Activated T-helper 1 cell treated with anti-CD3 and anti-CD28 coated beads, Interleukin-12 subunit alpha, Interleukin-12 subunit beta, Interleukin-2, Interleukin-4 antibody, amounts not matched to agents 30 ng/mL and 10 ng/mL and 1 ng/mL, durations not matched to agents 14 hours and 24 hours and 36 hours (primary cell): Measurements from ENCODE around the gene CACNB1. TPM values are rescaled to one million over a fixed set of nuclear protein-coding genes. Genes with fewer than 3 reads are reported as not detected.
A peak's percentile ranks its signal among the peaks of the same experiment; 100 is the strongest.

Experiments used
- DNase-seq: peaks from one replicate; pipeline ENCODE4 v3.0.0; 2021; ENCODE audit warnings: low spot score
- H3K27ac Mint-ChIP-seq: one replicate; pipeline ENCODE4 v1.8.0; 2021; ENCODE audit warnings: mild to moderate bottlenecking, mixed read lengths
- H3K27me3 Mint-ChIP-seq: one replicate; pipeline ENCODE4 v1.8.0; 2022; ENCODE audit warnings: mild to moderate bottlenecking, moderate library complexity, mixed read lengths; ENCODE audit not compliant: insufficient read depth
- H3K36me3 Mint-ChIP-seq: one replicate; pipeline ENCODE4 v1.8.0; 2021; ENCODE audit warnings: low read depth, mixed read lengths
- H3K4me1 Mint-ChIP-seq: one replicate; pipeline ENCODE4 v1.8.0; 2021; ENCODE audit warnings: low read depth, mixed read lengths
- H3K4me3 Mint-ChIP-seq: one replicate; pipeline ENCODE4 v1.8.0; 2021; ENCODE audit warnings: mild to moderate bottlenecking, moderate library complexity, mixed read lengths
- H3K9me3 Mint-ChIP-seq: one replicate; pipeline ENCODE4 v1.8.0; 2021; ENCODE audit warnings: mixed read lengths
- intact Hi-C: fragments of 100-400 bp; cut with micrococcal nuclease; formaldehyde crosslinking; loops from one replicate; pipeline ENCODE4 v1.15.1; 2024
- total RNA-seq: library from RNA; stranded (reverse); gene quantifications from 2 replicates; pipeline ENCODE4 v1.2.3, GENCODE V29; 2022

Gene CACNB1
- total RNA-seq, 1 donor from 2014 or later: 21.8 TPM

DNA sequence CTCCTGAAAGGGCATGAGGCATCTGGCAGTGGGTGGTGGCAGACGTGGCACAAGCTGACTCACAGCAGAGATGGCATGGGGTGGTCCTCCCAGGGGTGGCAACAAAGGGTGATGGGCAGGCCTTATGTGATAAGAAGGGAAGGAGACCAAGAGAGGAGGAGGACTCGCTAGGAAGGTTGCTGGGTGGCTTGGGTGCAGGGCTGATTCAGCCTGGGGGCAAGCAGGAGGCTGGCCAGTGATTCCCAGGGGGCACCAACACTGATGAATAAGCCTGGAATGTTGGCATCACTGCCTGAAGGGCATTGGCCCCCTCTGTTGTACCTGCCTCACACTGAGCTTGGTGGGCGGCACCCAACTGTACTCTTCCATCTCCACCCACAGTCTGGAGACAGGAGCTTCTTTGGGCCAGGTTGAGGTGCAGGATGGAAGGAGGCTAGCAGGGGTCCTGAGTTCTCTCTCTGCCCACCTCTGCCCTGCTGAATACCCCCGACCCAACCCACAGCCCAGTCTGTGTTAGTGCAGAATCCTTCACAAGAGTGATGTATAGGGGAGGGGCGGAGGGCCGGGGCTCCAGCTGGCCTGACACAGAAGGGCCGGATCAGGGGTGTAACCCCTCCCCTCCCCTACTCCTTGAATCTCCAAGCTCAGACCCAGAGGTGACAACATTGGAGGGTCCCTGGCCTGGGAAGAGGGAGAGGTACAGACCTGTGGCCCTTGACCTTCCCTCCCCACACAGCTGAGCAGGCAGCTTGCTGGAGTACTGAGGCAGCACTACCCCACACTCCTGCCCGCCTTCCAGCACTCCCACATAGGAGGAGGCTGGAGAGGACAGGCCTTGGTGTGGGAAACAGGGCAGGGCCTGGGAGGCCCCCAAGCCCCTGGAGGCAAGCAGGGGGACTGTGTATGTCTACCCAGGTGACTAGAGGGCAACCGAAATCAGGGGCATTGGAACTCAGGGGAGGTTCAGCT is 25.7 kb upstream of the CACNB1 start:
- intact Hi-C loops: no loop called here
- Mint-ChIP-seq H3K4me3 (no peak overlapping the region), H3K27me3 (peaks cover 47% of the 10 kb centered on the region), H3K9me3 (no peaks in the 10 kb centered on the region), H3K4me1 (peaks cover 5% of the 10 kb centered on the region), H3K36me3 (no peaks in the 10 kb centered on the region), H3K27ac (no peak overlapping the region)
- no peak for DNase-seq

DNA sequence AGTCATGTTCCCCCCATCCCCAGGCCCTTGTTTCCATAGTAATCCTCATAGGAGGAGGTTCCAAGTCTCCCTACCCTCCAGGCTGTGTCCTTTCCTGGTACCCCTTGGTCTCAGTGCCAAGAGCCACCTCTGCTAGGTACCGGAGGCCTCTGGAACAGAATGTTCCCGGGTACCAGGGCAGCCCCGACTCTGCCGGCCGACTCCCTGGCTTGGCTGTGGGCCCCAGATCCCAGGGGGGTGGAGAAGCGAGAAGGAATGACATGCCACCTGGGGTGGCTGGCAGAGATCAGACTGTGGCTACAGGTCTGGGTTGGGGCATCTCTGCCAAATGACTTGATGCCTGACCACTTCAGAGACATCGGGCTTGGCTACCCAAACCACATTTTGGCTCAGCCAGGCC is 24.7 kb upstream of the CACNB1 start:
- intact Hi-C loops: no loop called here
- no peak for DNase-seq
- H3K27me3 Mint-ChIP-seq: peaks cover 49% of the 10 kb centered on the region
- H3K4me3 Mint-ChIP-seq: no peak overlapping the region
- no peak overlapping the region for H3K27ac Mint-ChIP-seq
- H3K36me3 Mint-ChIP-seq: no peaks in the 10 kb centered on the region
- H3K4me1 Mint-ChIP-seq: peaks cover 5% of the 10 kb centered on the region
- H3K9me3 Mint-ChIP-seq: no peaks in the 10 kb centered on the region

DNA sequence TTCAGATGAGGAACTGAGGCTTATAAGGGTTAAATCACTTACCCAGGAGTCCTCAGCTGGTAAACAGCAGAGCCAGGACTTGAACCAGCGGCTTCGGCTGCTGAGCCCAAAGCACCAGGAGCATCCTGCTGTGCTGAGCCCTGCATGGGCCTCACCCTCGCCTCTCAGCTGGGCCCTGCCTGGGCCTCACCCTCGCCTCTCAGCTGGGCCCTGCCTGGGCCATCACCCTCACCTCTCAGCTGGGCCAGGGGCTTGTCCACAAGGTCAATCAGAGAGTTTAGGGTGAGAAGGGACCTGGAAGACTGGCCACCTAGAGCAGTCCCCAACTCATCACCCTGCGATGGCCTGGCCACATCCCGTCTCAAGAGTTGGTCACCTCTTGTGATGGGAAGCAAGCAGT is 24.1 kb upstream of the CACNB1 start:
- peaks cover 5% of the 10 kb centered on the region for H3K4me1 Mint-ChIP-seq
- no peaks in the 10 kb centered on the region for H3K9me3 Mint-ChIP-seq
- no peak overlapping the region for H3K27ac Mint-ChIP-seq
- no peak for DNase-seq
- H3K4me3 Mint-ChIP-seq: no peak overlapping the region
- intact Hi-C loops: no loop called here
- no peaks in the 10 kb centered on the region for H3K36me3 Mint-ChIP-seq
- peaks cover 49% of the 10 kb centered on the region for H3K27me3 Mint-ChIP-seq

DNA sequence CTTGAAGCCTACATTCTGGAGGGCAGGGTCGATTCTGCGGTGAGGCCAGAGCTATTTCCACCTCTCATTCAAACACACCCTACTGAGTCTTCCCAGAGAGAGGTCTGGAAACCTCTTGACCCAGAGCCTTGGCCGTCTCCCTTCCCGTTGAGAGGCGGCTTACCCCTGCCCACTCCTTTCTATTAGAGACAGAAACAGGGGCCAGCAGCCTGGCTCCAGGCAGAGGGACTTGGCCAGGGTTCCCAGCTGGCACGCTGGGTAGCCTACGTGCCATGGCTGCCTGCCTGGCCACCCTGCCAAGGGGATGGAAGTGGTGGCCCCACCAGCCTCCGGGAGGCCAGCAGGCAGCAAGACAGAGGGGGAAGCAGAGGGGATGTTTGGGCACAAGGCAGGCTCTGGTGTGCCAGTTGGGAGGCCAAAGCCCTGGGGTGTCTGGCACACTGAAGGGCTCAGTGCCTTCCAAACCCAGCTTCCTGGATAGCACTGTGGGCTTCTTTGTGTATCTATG is 22.2 kb upstream of the CACNB1 start:
- H3K27me3 Mint-ChIP-seq: peaks cover 48% of the 10 kb centered on the region
- intact Hi-C loops: no loop called here
- H3K36me3 Mint-ChIP-seq: no peaks in the 10 kb centered on the region
- H3K27ac Mint-ChIP-seq: no peak overlapping the region
- no peaks in the 10 kb centered on the region for H3K4me1 Mint-ChIP-seq
- no peak for DNase-seq
- no peak overlapping the region for H3K4me3 Mint-ChIP-seq
- H3K9me3 Mint-ChIP-seq: no peaks in the 10 kb centered on the region

DNA sequence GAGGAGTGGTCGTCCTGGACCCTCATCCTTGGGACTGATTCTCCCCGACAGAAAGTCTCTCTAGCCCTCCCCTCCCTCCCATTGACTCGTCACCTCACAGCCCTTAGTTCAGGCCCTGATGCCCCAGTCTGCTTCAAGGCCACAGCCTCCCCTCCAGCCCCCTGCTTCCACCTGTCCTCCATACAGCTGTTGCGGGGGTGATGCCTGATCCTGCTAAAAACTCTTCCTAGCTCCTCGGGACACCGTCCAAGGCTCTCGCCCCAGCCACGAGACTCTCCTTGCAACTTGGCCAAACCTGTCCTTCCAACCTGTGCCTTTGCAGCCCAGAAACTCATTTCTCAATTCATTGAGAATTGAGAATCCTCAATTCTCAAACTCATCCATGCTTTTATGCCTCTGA is 21.4 kb upstream of the CACNB1 start:
- intact Hi-C loops: no loop called here
- H3K9me3 Mint-ChIP-seq: no peaks in the 10 kb centered on the region
- no peak overlapping the region for H3K27ac Mint-ChIP-seq
- no peaks in the 10 kb centered on the region for H3K36me3 Mint-ChIP-seq
- no peaks in the 10 kb centered on the region for H3K4me1 Mint-ChIP-seq
- DNase-seq: no peak
- H3K27me3 Mint-ChIP-seq: peaks cover 43% of the 10 kb centered on the region
- no peak overlapping the region for H3K4me3 Mint-ChIP-seq

DNA sequence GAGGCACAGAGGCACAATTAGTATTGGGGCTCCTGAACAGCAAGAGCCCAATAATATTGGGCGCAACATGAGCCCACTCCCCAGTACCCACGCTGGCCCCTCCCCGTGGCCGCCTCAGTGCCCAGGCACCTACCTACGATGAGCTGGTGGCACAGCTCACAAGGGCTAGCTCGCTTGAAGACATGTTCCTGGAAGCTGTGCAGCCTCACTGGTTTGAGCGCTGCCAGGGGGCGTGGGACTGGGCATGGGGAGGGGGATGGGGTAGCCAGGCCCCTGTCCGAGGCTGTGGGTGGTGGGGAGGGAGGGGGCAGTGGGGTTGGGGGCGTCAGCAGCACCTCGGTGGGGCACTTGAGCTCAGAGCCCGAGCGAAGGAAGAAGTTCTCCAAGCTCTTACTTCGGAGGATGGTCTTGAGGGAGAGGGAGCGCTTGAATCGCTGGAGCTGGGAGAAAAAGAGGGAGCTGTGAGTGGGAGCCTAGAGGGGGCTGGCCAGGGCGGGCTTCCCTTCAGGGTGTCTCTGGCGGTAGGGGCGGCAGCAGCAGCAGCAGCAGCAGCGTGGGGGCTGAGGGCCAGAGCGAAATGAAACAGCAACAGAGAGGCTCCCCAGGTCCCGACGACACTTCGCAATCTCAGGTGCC is 20.4 kb upstream of the CACNB1 start:
- no peaks in the 10 kb centered on the region for H3K36me3 Mint-ChIP-seq
- H3K4me3 Mint-ChIP-seq: no peak overlapping the region
- no peaks in the 10 kb centered on the region for H3K9me3 Mint-ChIP-seq
- H3K27ac Mint-ChIP-seq: no peak overlapping the region
- no peaks in the 10 kb centered on the region for H3K4me1 Mint-ChIP-seq
- H3K27me3 Mint-ChIP-seq: peaks cover 35% of the 10 kb centered on the region
- intact Hi-C loops: no loop called here
- no peak for DNase-seq

DNA sequence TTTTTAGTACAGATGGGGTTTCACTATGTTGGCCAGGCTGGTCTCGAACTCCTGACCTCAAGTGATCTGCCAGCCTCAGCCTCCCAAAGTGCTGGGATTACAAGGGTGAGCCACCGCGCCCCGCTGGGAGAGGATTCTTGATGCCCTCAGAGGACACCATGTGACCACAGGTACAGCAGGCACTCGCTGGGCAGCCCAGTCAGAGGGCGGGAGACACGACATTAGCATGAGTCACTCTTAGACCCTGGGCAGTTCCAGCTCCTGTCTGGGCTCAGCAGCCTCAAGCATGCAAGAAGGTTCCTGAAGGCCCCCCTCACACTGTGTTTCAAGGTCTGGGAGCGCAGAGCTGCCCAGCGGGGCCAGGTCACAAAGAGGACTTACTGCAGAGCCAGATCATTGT is 16.4 kb upstream of the CACNB1 start:
- H3K36me3 Mint-ChIP-seq: no peaks in the 10 kb centered on the region
- H3K27me3 Mint-ChIP-seq: peaks cover 29% of the 10 kb centered on the region
- no peaks in the 10 kb centered on the region for H3K9me3 Mint-ChIP-seq
- no peak overlapping the region for H3K4me3 Mint-ChIP-seq
- intact Hi-C loops: no loop called here
- no peak for DNase-seq
- H3K4me1 Mint-ChIP-seq: peaks cover 8% of the 10 kb centered on the region
- no peak overlapping the region for H3K27ac Mint-ChIP-seq

DNA sequence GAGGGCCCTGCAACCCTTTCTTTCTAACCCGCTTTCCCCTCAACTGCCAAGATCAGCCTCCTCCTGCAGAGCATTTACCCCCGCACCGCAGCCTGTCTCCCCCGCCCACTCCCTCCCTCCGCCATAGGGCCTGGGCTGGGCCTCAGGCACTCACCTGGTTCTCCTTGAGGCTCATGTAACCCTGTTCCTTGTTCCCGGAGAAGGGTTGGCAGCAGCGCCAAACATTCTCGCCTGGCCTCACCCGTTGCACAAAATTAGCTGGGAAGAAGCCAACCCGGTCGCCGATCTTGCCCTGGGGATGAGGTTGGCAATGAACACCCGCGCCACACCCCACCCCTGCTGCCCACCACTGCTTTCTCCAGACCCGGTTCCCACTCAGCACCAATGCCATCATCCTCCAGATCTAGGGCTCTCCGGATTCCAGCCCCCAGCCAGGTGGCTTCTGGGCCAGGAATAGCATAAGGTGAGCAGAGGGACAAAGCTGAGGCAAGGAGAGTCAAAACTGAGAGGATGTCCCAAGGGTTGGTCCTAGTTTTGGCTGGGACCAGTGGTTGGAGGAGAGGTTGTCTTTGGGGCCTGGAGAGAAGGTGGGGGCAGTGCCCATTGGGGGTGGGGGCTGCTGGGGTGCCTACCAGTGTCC is 15.5 kb upstream of the CACNB1 start:
- intact Hi-C loops: no loop called here
- Mint-ChIP-seq H3K9me3 (no peaks in the 10 kb centered on the region), H3K4me1 (peaks cover 8% of the 10 kb centered on the region), H3K36me3 (no peaks in the 10 kb centered on the region), H3K27me3 (peaks cover 25% of the 10 kb centered on the region), H3K4me3 (no peak overlapping the region), H3K27ac (no peak overlapping the region)
- DNase-seq: no peak

DNA sequence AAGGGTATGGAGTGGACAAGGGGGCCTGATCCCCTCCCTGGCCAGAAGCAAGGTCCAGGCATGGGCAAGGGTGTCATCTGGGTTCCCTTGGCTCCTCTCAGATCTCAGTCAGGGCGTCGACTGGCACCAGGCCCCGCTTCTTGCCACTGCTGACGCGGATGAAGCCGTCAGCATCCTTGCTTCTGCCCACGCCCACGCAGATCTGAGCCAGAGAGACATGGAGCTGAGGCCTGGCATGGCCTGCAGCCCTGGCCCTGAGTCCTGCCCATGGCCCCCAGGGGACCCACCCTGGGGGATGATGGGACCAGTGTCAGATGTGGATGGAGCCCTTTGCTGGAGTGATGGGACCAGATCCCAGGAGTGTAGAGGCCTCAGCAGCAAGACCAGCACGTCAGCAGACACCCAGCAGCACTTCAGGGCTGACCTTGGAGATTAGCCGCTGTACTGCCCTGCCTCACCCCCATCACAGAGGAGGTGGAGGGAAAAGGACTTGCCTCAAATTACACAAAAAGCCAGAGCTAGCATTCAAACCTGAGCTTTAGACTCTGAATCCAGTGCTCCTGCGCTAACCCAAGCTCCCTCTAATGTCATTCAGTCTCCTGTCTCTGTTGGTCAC is 14.8 kb upstream of the CACNB1 start:
- Mint-ChIP-seq H3K36me3 (no peaks in the 10 kb centered on the region), H3K27ac (no peak overlapping the region), H3K9me3 (no peaks in the 10 kb centered on the region), H3K27me3 (peaks cover 21% of the 10 kb centered on the region), H3K4me1 (peaks cover 10% of the 10 kb centered on the region), H3K4me3 (no peak overlapping the region)
- DNase-seq: no peak
- intact Hi-C loops: no loop called here

DNA sequence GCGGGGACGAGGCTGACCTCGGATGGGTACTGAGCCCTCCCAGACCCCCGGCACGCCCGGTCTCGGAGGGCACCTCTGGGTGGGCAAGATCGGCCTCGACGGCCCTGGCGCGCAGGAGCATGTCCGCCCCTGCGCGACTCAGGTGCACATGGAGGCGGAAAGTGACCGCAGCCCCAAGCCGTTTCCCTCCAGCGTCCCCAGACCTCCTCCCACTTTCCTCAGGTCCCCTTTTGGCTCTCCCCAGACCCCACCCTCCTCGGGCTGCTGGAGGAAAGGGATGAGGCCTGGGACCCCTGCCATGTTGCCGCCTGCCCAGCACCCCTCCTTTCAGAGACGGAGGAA is 12.6 kb upstream of the CACNB1 start:
- H3K27me3 Mint-ChIP-seq: peaks cover 12% of the 10 kb centered on the region
- H3K4me3 Mint-ChIP-seq: peak overlapping the region; percentile 26
- no peak overlapping the region for H3K27ac Mint-ChIP-seq
- intact Hi-C loops: no loop called here
- peaks cover 1% of the 10 kb centered on the region for H3K36me3 Mint-ChIP-seq
- DNase-seq: no peak
- H3K4me1 Mint-ChIP-seq: peaks cover 16% of the 10 kb centered on the region
- H3K9me3 Mint-ChIP-seq: no peaks in the 10 kb centered on the region

DNA sequence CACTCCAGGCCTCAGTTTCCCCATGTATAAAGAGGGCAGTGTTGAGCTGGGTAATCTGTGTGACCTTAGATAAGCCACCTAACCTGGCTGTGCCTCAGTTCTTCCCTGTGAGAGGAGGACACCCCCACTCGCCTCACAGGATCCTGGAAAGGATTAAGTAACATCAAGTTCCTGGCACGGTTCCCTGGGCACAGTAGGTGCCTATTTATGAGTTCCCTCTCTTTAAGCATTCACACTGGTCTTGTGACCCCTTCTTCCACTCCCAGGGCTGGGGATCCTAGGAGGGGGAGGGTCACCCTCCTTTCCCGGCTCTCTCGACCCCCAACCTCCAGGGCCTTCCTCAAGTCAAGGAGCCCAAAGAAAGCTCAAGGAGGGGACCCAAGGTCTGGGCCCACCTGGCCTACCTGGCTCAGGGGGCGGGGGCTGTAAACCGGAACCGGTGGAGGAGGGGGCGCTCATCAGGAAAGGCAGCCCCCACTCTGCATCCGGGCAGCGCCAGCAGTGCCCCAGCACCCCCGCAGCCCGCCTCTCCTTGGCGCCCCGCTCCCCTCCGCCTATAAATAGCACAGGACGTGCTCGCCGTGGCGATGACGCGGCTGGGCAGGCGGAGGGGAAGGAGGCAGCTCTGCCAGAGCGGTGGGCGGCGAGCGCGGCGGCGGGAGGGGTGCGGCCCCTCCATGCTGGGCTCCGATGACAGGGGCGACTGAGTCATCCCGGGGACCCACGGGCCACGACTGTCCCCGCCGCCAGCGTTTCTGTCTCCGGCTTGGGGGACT is 12.0 kb upstream of the CACNB1 start:
- DNase-seq: peak; percentile 47
- peaks cover 12% of the 10 kb centered on the region for H3K27me3 Mint-ChIP-seq
- H3K4me3 Mint-ChIP-seq: peak overlapping the region; percentile 15
- no peaks in the 10 kb centered on the region for H3K9me3 Mint-ChIP-seq
- no peak overlapping the region for H3K27ac Mint-ChIP-seq
- intact Hi-C loops: loop anchor here (5.0 to 10.0 kb wide), 2 partner anchors 193 to 415 kb away; partner anchors contain the start of genes FBXL20 and PPP1R1B
- H3K36me3 Mint-ChIP-seq: peaks cover 7% of the 10 kb centered on the region
- H3K4me1 Mint-ChIP-seq: peaks cover 16% of the 10 kb centered on the region

DNA sequence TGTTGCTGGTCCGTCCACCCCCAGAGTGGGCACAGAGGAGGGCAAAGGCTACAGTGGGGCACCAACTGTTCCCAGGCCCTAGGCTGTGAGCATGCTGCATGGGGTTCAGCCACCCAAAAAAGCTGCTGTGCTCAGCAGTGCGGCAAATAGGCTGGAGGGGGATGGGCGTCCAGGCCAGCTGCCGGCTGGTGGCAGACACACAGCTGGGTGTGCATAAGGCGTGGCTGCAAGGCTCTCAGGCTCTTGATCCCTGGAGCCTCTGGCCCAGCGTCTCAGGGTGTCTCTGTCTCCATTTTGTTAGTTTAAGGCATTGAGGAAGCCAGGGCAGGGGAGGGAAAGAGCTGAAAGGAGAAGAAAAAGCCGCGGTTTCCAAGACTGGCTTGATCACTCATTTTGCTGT is 11.4 kb upstream of the CACNB1 start:
- no peak overlapping the region for H3K27ac Mint-ChIP-seq
- DNase-seq: no peak
- peak overlapping the region; percentile 22 for H3K4me3 Mint-ChIP-seq
- peaks cover 12% of the 10 kb centered on the region for H3K27me3 Mint-ChIP-seq
- H3K9me3 Mint-ChIP-seq: no peaks in the 10 kb centered on the region
- intact Hi-C loops: loop anchor here (5.0 to 10.0 kb wide), 2 partner anchors 193 to 416 kb away; partner anchors contain the start of genes FBXL20 and PPP1R1B
- H3K36me3 Mint-ChIP-seq: peaks cover 11% of the 10 kb centered on the region
- H3K4me1 Mint-ChIP-seq: peaks cover 16% of the 10 kb centered on the region
